ENCODE data around the gene AP3D1.

GRCh38 chr19:2166741-2167738 is 15.7 kb upstream of the AP3D1 start:
- TF ChIP-seq, protein P1, sequence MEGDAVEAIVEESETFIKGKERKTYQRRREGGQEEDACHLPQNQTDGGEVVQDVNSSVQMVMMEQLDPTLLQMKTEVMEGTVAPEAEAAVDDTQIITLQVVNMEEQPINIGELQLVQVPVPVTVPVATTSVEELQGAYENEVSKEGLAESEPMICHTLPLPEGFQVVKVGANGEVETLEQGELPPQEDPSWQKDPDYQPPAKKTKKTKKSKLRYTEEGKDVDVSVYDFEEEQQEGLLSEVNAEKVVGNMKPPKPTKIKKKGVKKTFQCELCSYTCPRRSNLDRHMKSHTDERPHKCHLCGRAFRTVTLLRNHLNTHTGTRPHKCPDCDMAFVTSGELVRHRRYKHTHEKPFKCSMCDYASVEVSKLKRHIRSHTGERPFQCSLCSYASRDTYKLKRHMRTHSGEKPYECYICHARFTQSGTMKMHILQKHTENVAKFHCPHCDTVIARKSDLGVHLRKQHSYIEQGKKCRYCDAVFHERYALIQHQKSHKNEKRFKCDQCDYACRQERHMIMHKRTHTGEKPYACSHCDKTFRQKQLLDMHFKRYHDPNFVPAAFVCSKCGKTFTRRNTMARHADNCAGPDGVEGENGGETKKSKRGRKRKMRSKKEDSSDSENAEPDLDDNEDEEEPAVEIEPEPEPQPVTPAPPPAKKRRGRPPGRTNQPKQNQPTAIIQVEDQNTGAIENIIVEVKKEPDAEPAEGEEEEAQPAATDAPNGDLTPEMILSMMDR (IDR thresholded peaks at IDR 0.05), result no peak
- peak; percentile 53 to 72 (median 62) for TF ChIP-seq POLR2AphosphoS5 (IDR thresholded peaks at IDR 0.05)
- peak; percentile 53 for TF ChIP-seq POLR2A (IDR thresholded peaks at IDR 0.05)
- no peak for TF ChIP-seq EP300 (IDR thresholded peaks at IDR 0.05; ENCODE audit: low read depth)

Measured in transverse colon (tissue), 4 donors.